ENCODE results near the gene WWC1.

- TF ChIP-seq, protein P1, sequence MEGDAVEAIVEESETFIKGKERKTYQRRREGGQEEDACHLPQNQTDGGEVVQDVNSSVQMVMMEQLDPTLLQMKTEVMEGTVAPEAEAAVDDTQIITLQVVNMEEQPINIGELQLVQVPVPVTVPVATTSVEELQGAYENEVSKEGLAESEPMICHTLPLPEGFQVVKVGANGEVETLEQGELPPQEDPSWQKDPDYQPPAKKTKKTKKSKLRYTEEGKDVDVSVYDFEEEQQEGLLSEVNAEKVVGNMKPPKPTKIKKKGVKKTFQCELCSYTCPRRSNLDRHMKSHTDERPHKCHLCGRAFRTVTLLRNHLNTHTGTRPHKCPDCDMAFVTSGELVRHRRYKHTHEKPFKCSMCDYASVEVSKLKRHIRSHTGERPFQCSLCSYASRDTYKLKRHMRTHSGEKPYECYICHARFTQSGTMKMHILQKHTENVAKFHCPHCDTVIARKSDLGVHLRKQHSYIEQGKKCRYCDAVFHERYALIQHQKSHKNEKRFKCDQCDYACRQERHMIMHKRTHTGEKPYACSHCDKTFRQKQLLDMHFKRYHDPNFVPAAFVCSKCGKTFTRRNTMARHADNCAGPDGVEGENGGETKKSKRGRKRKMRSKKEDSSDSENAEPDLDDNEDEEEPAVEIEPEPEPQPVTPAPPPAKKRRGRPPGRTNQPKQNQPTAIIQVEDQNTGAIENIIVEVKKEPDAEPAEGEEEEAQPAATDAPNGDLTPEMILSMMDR (conservative IDR thresholded peaks at IDR 0.05), result no peak
- no peak for TF ChIP-seq EZH2 (IDR thresholded peaks at IDR 0.05; ENCODE audit: low read depth)
These were observed 157.7 kb downstream of the WWC1 start for GRCh38 chr5:168449166-168449565.

Data from PC-9 (cell line).